Natural killer cell (primary cell): Measurements from ENCODE around the gene WNK2. TPM values are rescaled to one million over a fixed set of nuclear protein-coding genes. Genes with fewer than 3 reads are reported as not detected.
"Not testable (repeated sequence)": the region's sequence is repeated elsewhere in the genome, so short reads cannot be mapped to it uniquely, and the experiment has no call there.

ENCODE experiments used
- ATAC-seq, 3 donors: fragments of 150-1000 bp in 2 of 3; fragments of 200-7000 bp in 1 of 3; cut with Tn5 transposase; 1 replicate in 1 of 3; 2 replicates in 2 of 3; pipeline ENCODE4 v1.10.0; 2021; ENCODE audit warnings: mild to moderate bottlenecking in 2 of 3, moderate library complexity in 2 of 3
- DNase-seq, 2 donors: peaks; one replicate each; pipeline versions ENCODE4 v3.0.0 to v3.0.0-alpha.2; 2013 to 2021; ENCODE audit warnings: mixed read lengths in 1 of 2
- H3K27ac ChIP-seq: one replicate; pipeline ENCODE4 v1.5.1; 2013; ENCODE audit warnings: mild to moderate bottlenecking, low read length
- H3K27me3 ChIP-seq: one replicate; pipeline ENCODE4 v1.6.1; 2013; ENCODE audit warnings: low read length; ENCODE audit not compliant: control insufficient read depth, insufficient read depth
- H3K36me3 ChIP-seq: one replicate; pipeline ENCODE4 v1.6.1; 2013; ENCODE audit warnings: low read length; ENCODE audit not compliant: control insufficient read depth, insufficient read depth
- H3K4me1 ChIP-seq: one replicate; pipeline ENCODE4 v1.6.1; 2013; ENCODE audit warnings: low read length; ENCODE audit not compliant: control insufficient read depth, insufficient read depth
- H3K4me3 ChIP-seq: one replicate; pipeline ENCODE4 v1.5.1; 2013; ENCODE audit warnings: low read length
- H3K9me3 ChIP-seq: one replicate; pipeline ENCODE4 v1.6.1; 2013; ENCODE audit warnings: low read length; ENCODE audit not compliant: control insufficient read depth, insufficient read depth
- H3K27ac Mint-ChIP-seq, 2 donors: one replicate each; pipeline ENCODE4 v1.8.0; 2022; ENCODE audit warnings: mild to moderate bottlenecking in 2 of 2, mixed read lengths in 2 of 2, moderate library complexity in 1 of 2
- H3K27me3 Mint-ChIP-seq, 2 donors: one replicate each; pipeline ENCODE4 v1.8.0; 2022; ENCODE audit warnings: low read depth in 2 of 2, mixed read lengths in 2 of 2
- H3K36me3 Mint-ChIP-seq: one replicate; pipeline ENCODE4 v1.8.0; 2022; ENCODE audit warnings: mixed read lengths
- H3K4me1 Mint-ChIP-seq, 2 donors: one replicate each; pipeline ENCODE4 v1.8.0; 2022; ENCODE audit warnings: mixed read lengths in 2 of 2
- H3K4me3 Mint-ChIP-seq: one replicate; pipeline ENCODE4 v1.8.0; 2022; ENCODE audit warnings: mild to moderate bottlenecking, moderate library complexity, mixed read lengths
- H3K9me3 Mint-ChIP-seq, 2 donors: one replicate each; pipeline ENCODE4 v1.8.0; 2022; ENCODE audit warnings: mixed read lengths in 2 of 2
- CTCF ChIP-seq: fragments of 200-600 bp; IDR thresholded peaks from one replicate; pipeline ENCODE4 v1.8.0; 2022; ENCODE audit warnings: antibody characterized with exemption
- WGBS: methylation state at CpG from one replicate; pipeline ENCODE4 v1.1.7; 2013; ENCODE audit warnings: missing lambda C conversion rate; ENCODE audit not compliant: insufficient coverage; 5-methylcytosine and 5-hydroxymethylcytosine counted together
- intact Hi-C: fragments of 100-400 bp; cut with micrococcal nuclease; formaldehyde crosslinking; loops from one replicate; pipeline ENCODE4 v1.14.2; 2022
- total RNA-seq, 4 donors: library from RNA; stranded (reverse); fragments of 120-200 nt in 1 of 4; gene quantifications; one replicate each; pipeline versions ENCODE4 v1.2.3 to v1.2.4, GENCODE V29; 2013 to 2022

The WNK2 gene
- total RNA-seq, 3 donors from 2014 or later (not counting 1 experiment from before 2014, with no cell fraction given), result 0.25 TPM; not detected in 2

- TF ChIP-seq CTCF, result no peak
Observed at GRCh38 chr9:93366119-93366447, 182.1 kb downstream of the WNK2 start.

GRCh38 chr9:93366486-93366885, 182.5 kb downstream of the WNK2 start:
- intact Hi-C loops, DNase-seq, H3K9me3 ChIP-seq, H3K27ac Mint-ChIP-seq, H3K4me3 Mint-ChIP-seq, H3K9me3 Mint-ChIP-seq, H3K4me3 ChIP-seq, H3K27ac ChIP-seq, H3K27me3 ChIP-seq, ATAC-seq, H3K4me1 ChIP-seq, H3K36me3 Mint-ChIP-seq, H3K36me3 ChIP-seq, H3K4me1 Mint-ChIP-seq: not testable (repeated sequence)
- peaks cover 19 to 41% of the 10 kb centered on the region in 2 donors for H3K27me3 Mint-ChIP-seq
- 90% methylated on average over 4 of the region's 4 CpGs for WGBS

More at GRCh38 chr9:93366119-93366447, 182.1 kb downstream of the WNK2 start:
- Histone ChIP-seq H3K27me3 (no peaks in the 10 kb centered on the region), H3K4me3 (no peak overlapping the region), H3K36me3 (no peaks in the 10 kb centered on the region), H3K4me1 (no peaks in the 10 kb centered on the region), H3K27ac (no peak overlapping the region), H3K9me3 (peaks cover 4% of the 10 kb centered on the region)
- Mint-ChIP-seq H3K27ac (no peak overlapping the region), H3K4me3 (no peak overlapping the region), H3K9me3 (no peaks in the 10 kb centered on the region), H3K36me3 (no peaks in the 10 kb centered on the region), H3K4me1 (no peaks in the 10 kb centered on the region), H3K27me3 (peaks cover 17 to 37% of the 10 kb centered on the region in 2 donors)
- WGBS, result 73% methylated on average over 12 of the region's 12 CpGs
- no peak for ATAC-seq
- no peak for DNase-seq
- intact Hi-C loops, result no loop called here

- H3K9me3 ChIP-seq, result no peaks in the 10 kb centered on the region
- 94% methylated on average over 1 of the region's 1 CpG for WGBS
- no peak overlapping the region for H3K4me3 ChIP-seq
- H3K4me1 ChIP-seq, result no peaks in the 10 kb centered on the region
- ATAC-seq, result no peak
- Mint-ChIP-seq H3K4me1 (no peaks in the 10 kb centered on the region), H3K27me3 (peaks cover 31 to 40% of the 10 kb centered on the region in 2 donors), H3K27ac (no peak overlapping the region), H3K36me3 (no peaks in the 10 kb centered on the region), H3K4me3 (no peak overlapping the region), H3K9me3 (no peaks in the 10 kb centered on the region)
- H3K27ac ChIP-seq, result no peak overlapping the region
- H3K27me3 ChIP-seq, result peaks cover 2% of the 10 kb centered on the region
- H3K36me3 ChIP-seq, result no peaks in the 10 kb centered on the region
- no peak for DNase-seq
- no peak for TF ChIP-seq CTCF
- intact Hi-C loops, result no loop called here
Observed at GRCh38 chr9:93368437-93368836, 184.5 kb downstream of the WNK2 start.

GRCh38 chr9:93369686-93370085, 185.7 kb downstream of the WNK2 start:
- Mint-ChIP-seq H3K9me3 (no peaks in the 10 kb centered on the region), H3K27me3 (peaks cover 27 to 28% of the 10 kb centered on the region in 2 donors), H3K4me3 (no peak overlapping the region), H3K4me1 (no peaks in the 10 kb centered on the region), H3K27ac (no peak overlapping the region), H3K36me3 (no peaks in the 10 kb centered on the region)
- Histone ChIP-seq H3K36me3 (no peaks in the 10 kb centered on the region), H3K27ac (no peak overlapping the region), H3K4me3 (no peak overlapping the region), H3K27me3 (peaks cover 2% of the 10 kb centered on the region), H3K9me3 (no peaks in the 10 kb centered on the region), H3K4me1 (no peaks in the 10 kb centered on the region)
- no peak for TF ChIP-seq CTCF
- intact Hi-C loops, result no loop called here
- no peak for ATAC-seq
- 90% methylated on average over 1 of the region's 1 CpG for WGBS
- no peak for DNase-seq

Other genes starting within 250 kb of the WNK2 start
- 100 to 1,000 TPM; 133 to 204 (median 193) TPM for gene FGD3, start 236.6 kb upstream of the WNK2 start, total RNA-seq
- gene SUSD3, start 125.4 kb upstream of the WNK2 start, total RNA-seq, result 1 to 10 TPM; 1.2 to 2.1 (median 1.8) TPM
- gene CARD19, start 87.9 kb upstream of the WNK2 start, total RNA-seq, result 10 to 100 TPM; 30.7 to 49.1 (median 42.6) TPM
- gene NINJ1, start 49.9 kb upstream of the WNK2 start, total RNA-seq, result 100 to 1,000 TPM in 1 of 3 donors, 10 to 100 TPM in 2; 87.3 to 121 (median 93.8) TPM